ENCODE results near the gene BORCS6. TPM values are rescaled to one million over a fixed set of nuclear protein-coding genes. Genes with fewer than 3 reads are reported as not detected.

BORCS6 gene
- total and polyA plus RNA-seq, 2 of the 13 experiments (the other 11 are each of a cell fraction or from before 2014, with no cell fraction given), result 2.0 to 5.1 TPM

GRCh38 chr17:8163978-8164814, 25.8 kb downstream of the BORCS6 start (continued):
- TF ChIP-seq THAP9 (CRISPR knock-in tag; IDR thresholded peaks at IDR 0.05; ENCODE audit: borderline replicate concordance), result peak; percentile 15; the same call in 1 of the 2 replicates
- TF ChIP-seq ZNF446 (CRISPR knock-in tag; IDR thresholded peaks at IDR 0.05), result no peak
- no peak for TF ChIP-seq HOXA5 (CRISPR knock-in tag; IDR thresholded peaks at IDR 0.05)
- TF ChIP-seq, protein P1, sequence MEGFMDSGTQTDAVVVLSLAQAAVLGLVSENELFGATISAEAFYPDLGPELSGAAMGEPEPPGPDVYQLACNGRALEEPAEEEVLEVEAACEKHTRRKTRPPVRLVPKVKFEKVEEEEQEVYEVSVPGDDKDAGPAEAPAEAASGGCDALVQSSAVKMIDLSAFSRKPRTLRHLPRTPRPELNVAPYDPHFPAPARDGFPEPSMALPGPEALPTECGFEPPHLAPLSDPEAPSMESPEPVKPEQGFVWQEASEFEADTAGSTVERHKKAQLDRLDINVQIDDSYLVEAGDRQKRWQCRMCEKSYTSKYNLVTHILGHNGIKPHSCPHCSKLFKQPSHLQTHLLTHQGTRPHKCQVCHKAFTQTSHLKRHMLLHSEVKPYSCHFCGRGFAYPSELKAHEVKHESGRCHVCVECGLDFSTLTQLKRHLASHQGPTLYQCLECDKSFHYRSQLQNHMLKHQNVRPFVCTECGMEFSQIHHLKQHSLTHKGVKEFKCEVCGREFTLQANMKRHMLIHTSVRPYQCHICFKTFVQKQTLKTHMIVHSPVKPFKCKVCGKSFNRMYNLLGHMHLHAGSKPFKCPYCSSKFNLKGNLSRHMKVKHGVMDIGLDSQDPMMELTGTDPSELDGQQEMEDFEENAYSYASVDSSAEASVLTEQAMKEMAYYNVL (CRISPR knock-in tag; IDR thresholded peaks at IDR 0.05; ENCODE audit: borderline replicate concordance), result no peak
- no peak for TF ChIP-seq ZNF180 (CRISPR knock-in tag; IDR thresholded peaks at IDR 0.05; ENCODE audit: borderline replicate concordance, low read depth)
- TF ChIP-seq ZNF484 (CRISPR knock-in tag; IDR thresholded peaks at IDR 0.05; ENCODE audit: borderline replicate concordance, low read depth), result no peak
- TF ChIP-seq KLF16 (CRISPR knock-in tag; IDR thresholded peaks at IDR 0.05), result 0 out of 4 replicates have a peak, but pooled peaks of 1 of the 2 experiments have one; percentile 28
- TF ChIP-seq PITX1 (CRISPR knock-in tag; IDR thresholded peaks at IDR 0.05), result peak; percentile 50; the same call in 1 of the 2 replicates
- peak; percentile 67 for TF ChIP-seq PHF21A (CRISPR knock-in tag; IDR thresholded peaks at IDR 0.05)
- TF ChIP-seq U2AF2 (IDR thresholded peaks at IDR 0.05; ENCODE audit: low read depth, low read length), result no peak
- peak; percentile 48; the same call in 1 of the 2 replicates for TF ChIP-seq MTA1 (CRISPR knock-in tag; IDR thresholded peaks at IDR 0.05; ENCODE audit: borderline replicate concordance)
- no peak for TF ChIP-seq ZNF674 (CRISPR knock-in tag; IDR thresholded peaks at IDR 0.05; ENCODE audit: low read depth)
- TF ChIP-seq, protein P2, sequence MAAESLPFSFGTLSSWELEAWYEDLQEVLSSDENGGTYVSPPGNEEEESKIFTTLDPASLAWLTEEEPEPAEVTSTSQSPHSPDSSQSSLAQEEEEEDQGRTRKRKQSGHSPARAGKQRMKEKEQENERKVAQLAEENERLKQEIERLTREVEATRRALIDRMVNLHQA (CRISPR knock-in tag; IDR thresholded peaks at IDR 0.05), result no peak
- TF ChIP-seq CCDC6 (CRISPR knock-in tag; IDR thresholded peaks at IDR 0.05), result peak; percentile 52; the same call in 1 of the 2 replicates
- peak; percentile 79 for TF ChIP-seq SALL1 (CRISPR knock-in tag; IDR thresholded peaks at IDR 0.05)
- TF ChIP-seq MEIS2 (CRISPR knock-in tag; IDR thresholded peaks at IDR 0.05), result no peak
- TF ChIP-seq ZNF616 (CRISPR knock-in tag; IDR thresholded peaks at IDR 0.05; ENCODE audit: low read depth), result no peak
- TF ChIP-seq, protein P3, sequence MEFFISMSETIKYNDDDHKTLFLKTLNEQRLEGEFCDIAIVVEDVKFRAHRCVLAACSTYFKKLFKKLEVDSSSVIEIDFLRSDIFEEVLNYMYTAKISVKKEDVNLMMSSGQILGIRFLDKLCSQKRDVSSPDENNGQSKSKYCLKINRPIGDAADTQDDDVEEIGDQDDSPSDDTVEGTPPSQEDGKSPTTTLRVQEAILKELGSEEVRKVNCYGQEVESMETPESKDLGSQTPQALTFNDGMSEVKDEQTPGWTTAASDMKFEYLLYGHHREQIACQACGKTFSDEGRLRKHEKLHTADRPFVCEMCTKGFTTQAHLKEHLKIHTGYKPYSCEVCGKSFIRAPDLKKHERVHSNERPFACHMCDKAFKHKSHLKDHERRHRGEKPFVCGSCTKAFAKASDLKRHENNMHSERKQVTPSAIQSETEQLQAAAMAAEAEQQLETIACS (CRISPR knock-in tag; IDR thresholded peaks at IDR 0.05), result no peak
- 0 out of 2 replicates have a peak, but pooled peaks have one; percentile 5 for TF ChIP-seq MEIS1 (CRISPR knock-in tag; IDR thresholded peaks at IDR 0.05; ENCODE audit: borderline replicate concordance)
- TF ChIP-seq, protein P4, sequence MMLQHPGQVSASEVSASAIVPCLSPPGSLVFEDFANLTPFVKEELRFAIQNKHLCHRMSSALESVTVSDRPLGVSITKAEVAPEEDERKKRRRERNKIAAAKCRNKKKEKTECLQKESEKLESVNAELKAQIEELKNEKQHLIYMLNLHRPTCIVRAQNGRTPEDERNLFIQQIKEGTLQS (CRISPR knock-in tag; IDR thresholded peaks at IDR 0.05), result peak; percentile 21; the same call in 1 of the 2 replicates
- TF ChIP-seq ZNF335 (CRISPR knock-in tag; IDR thresholded peaks at IDR 0.05), result 0 out of 2 replicates have a peak, but pooled peaks have one; percentile 27
- 0 out of 2 replicates have a peak, but pooled peaks have one; percentile 50 for TF ChIP-seq ZNF552 (CRISPR knock-in tag; IDR thresholded peaks at IDR 0.05; ENCODE audit: borderline replicate concordance)

Data from HepG2 (cell line).